T-helper 17 cell (primary cell): ENCODE data around the gene LYRM4. TPM values are rescaled to one million over a fixed set of nuclear protein-coding genes. Genes with fewer than 3 reads are reported as not detected.

Source experiments
- ATAC-seq: fragments of 150-1000 bp; cut with Tn5 transposase; 2 replicates; pipeline ENCODE4 v1.10.0; 2021; ENCODE audit warnings: mild to moderate bottlenecking, moderate library complexity
- DNase-seq, 3 donors: peaks; one replicate each; pipeline versions ENCODE4 v3.0.0 to v3.0.0-alpha.2; 2020 to 2021
- H3K9me3 ChIP-seq: one replicate; pipeline ENCODE4 v1.7.0; 2013; ENCODE audit warnings: low read length, mild to moderate bottlenecking; ENCODE audit not compliant: control insufficient read depth, poor library complexity, severe bottlenecking
- H3K27ac Mint-ChIP-seq: one replicate; pipeline ENCODE4 v1.8.0; 2022; ENCODE audit warnings: mild to moderate bottlenecking, moderate library complexity, mixed read lengths
- H3K27me3 Mint-ChIP-seq: one replicate; pipeline ENCODE4 v1.8.0; 2022; ENCODE audit warnings: mixed read lengths
- H3K36me3 Mint-ChIP-seq: one replicate; pipeline ENCODE4 v1.8.0; 2022; ENCODE audit warnings: low read depth, mixed read lengths
- H3K4me1 Mint-ChIP-seq: one replicate; pipeline ENCODE4 v1.8.0; 2022; ENCODE audit warnings: mild to moderate bottlenecking, mixed read lengths
- H3K4me3 Mint-ChIP-seq: one replicate; pipeline ENCODE4 v1.8.0; 2022; ENCODE audit warnings: mild to moderate bottlenecking, moderate library complexity, mixed read lengths
- total RNA-seq, 4 donors: library from RNA in 2 of 4; stranded (reverse) in 2 of 4; gene quantifications; one replicate each; pipeline ENCODE4 v1.2.3 and lab custom pipeline; 2022 to 2026

LYRM4 gene
- total RNA-seq, 2 donors from 2014 or later: 14.6 to 19.2 TPM

GRCh38 chr6:5204376-5204775, 56.4 kb downstream of the LYRM4 start:
- Mint-ChIP-seq H3K27me3 (no peaks in the 10 kb centered on the region), H3K36me3 (peaks cover 4% of the 10 kb centered on the region), H3K4me1 (peaks cover 6% of the 10 kb centered on the region), H3K4me3 (no peak overlapping the region), H3K27ac (no peak overlapping the region)
- DNase-seq (no peak), ATAC-seq (no peak)
- no peaks in the 10 kb centered on the region for H3K9me3 ChIP-seq

DNA sequence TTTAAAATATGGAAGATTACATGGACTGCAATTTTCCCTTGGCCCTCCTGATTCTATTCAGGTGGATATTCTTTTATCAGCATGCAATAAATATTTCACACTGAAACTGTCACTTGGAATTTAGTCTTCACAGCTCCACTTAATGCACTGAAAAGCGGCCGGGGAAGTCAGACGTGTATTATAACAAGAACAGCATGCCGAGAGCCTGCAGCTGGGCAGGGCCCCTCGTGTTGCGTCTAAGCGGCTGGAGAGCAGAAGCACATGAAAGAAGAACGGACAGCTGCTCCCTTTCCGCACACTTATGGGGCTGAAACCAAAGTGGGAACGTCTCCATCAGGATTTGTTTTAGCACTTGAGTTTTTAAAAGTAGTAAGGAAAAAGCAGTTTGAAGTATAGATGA, 57.2 kb downstream of the LYRM4 start:
- H3K4me3 Mint-ChIP-seq: no peak overlapping the region
- no peaks in the 10 kb centered on the region for H3K9me3 ChIP-seq
- DNase-seq (no peak), ATAC-seq (no peak)
- H3K27me3 Mint-ChIP-seq: no peaks in the 10 kb centered on the region
- H3K36me3 Mint-ChIP-seq: peaks cover 4% of the 10 kb centered on the region
- H3K4me1 Mint-ChIP-seq: peaks cover 6% of the 10 kb centered on the region
- H3K27ac Mint-ChIP-seq: no peak overlapping the region

- DNase-seq (no peak), ATAC-seq (no peak)
- no peaks in the 10 kb centered on the region for H3K27me3 Mint-ChIP-seq
- H3K4me3 Mint-ChIP-seq: no peak overlapping the region
- H3K4me1 Mint-ChIP-seq: peaks cover 6% of the 10 kb centered on the region
- H3K9me3 ChIP-seq: no peaks in the 10 kb centered on the region
- no peak overlapping the region for H3K27ac Mint-ChIP-seq
- H3K36me3 Mint-ChIP-seq: peaks cover 2% of the 10 kb centered on the region
Measured at GRCh38 chr6:5202941-5203340, 57.8 kb downstream of the LYRM4 start.

GRCh38 chr6:5202206-5202605, 58.5 kb downstream of the LYRM4 start:
- H3K9me3 ChIP-seq: no peaks in the 10 kb centered on the region
- ATAC-seq (no peak), DNase-seq (no peak)
- Mint-ChIP-seq H3K36me3 (peaks cover 2% of the 10 kb centered on the region), H3K4me3 (no peak overlapping the region), H3K27ac (no peak overlapping the region), H3K4me1 (peaks cover 6% of the 10 kb centered on the region), H3K27me3 (no peaks in the 10 kb centered on the region)

DNA sequence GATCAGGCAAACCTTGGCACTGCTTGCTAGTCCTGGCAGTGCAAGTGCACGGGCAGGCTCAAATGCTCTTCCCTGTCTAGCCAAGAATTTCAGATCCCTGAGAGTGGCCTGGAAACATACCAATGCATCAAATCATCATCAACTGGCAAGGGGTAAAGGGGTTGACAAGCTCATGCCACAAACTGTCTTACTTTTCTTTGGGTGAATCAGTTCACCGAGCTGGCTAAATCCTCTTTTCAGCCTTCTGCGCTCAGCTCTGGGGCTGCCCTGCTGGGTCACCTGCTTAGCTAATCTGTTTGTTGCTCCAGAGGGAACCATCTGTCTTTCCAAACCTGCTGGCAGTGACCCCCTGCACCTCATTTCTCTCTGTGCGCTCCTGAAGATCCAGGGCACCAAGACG, 59.5 kb downstream of the LYRM4 start:
- no peak overlapping the region for H3K4me3 Mint-ChIP-seq
- H3K36me3 Mint-ChIP-seq: peaks cover 2% of the 10 kb centered on the region
- no peak overlapping the region for H3K27ac Mint-ChIP-seq
- no peak for DNase-seq
- H3K27me3 Mint-ChIP-seq: no peaks in the 10 kb centered on the region
- H3K9me3 ChIP-seq: no peaks in the 10 kb centered on the region
- H3K4me1 Mint-ChIP-seq: peaks cover 6% of the 10 kb centered on the region
- no peak for ATAC-seq

- no peak for DNase-seq
- no peak for ATAC-seq
- H3K9me3 ChIP-seq: no peaks in the 10 kb centered on the region
- no peaks in the 10 kb centered on the region for H3K27me3 Mint-ChIP-seq
- H3K4me1 Mint-ChIP-seq: peaks cover 6% of the 10 kb centered on the region
- no peak overlapping the region for H3K4me3 Mint-ChIP-seq
- H3K27ac Mint-ChIP-seq: no peak overlapping the region
- peaks cover 2% of the 10 kb centered on the region for H3K36me3 Mint-ChIP-seq
Measured at GRCh38 chr6:5199702-5200101, 61.0 kb downstream of the LYRM4 start.

DNA sequence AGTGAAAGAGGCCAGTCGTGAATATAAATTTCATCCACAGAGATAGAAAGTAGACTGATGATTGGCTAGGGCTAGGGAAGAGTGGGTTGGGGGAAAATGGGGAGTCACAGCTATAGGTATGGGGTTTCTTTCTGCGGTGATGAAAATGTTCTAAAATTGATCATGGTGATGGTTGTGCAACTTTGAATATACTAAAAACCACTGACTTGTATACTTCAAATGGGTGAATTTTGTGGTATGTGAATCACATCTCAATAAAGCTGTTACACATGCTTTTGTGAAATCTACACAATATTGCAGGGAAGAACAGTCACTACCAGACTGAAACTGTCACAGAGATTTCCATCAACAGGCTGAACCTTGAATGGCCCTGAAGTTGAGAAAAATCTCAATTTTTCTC, 61.5 kb downstream of the LYRM4 start:
- H3K27ac Mint-ChIP-seq: no peak overlapping the region
- no peaks in the 10 kb centered on the region for H3K27me3 Mint-ChIP-seq
- DNase-seq: no peak
- H3K9me3 ChIP-seq: no peaks in the 10 kb centered on the region
- H3K4me1 Mint-ChIP-seq: peaks cover 3% of the 10 kb centered on the region
- no peaks in the 10 kb centered on the region for H3K36me3 Mint-ChIP-seq
- H3K4me3 Mint-ChIP-seq: no peak overlapping the region
- ATAC-seq: no peak

- no peak for ATAC-seq
- H3K4me3 Mint-ChIP-seq: no peak overlapping the region
- H3K4me1 Mint-ChIP-seq: peaks cover 4% of the 10 kb centered on the region
Measured at GRCh38 chr6:5197084-5197483, 63.7 kb downstream of the LYRM4 start.

GRCh38 chr6:5192135-5192794, 68.5 kb downstream of the LYRM4 start:
- Mint-ChIP-seq H3K27ac (no peak overlapping the region), H3K4me3 (no peak overlapping the region), H3K36me3 (no peaks in the 10 kb centered on the region), H3K27me3 (no peaks in the 10 kb centered on the region), H3K4me1 (peaks cover 4% of the 10 kb centered on the region)
- H3K9me3 ChIP-seq: no peaks in the 10 kb centered on the region
- no peak for DNase-seq
- no peak for ATAC-seq

More at GRCh38 chr6:5197084-5197483, 63.7 kb downstream of the LYRM4 start:
- Mint-ChIP-seq H3K27me3 (no peaks in the 10 kb centered on the region), H3K36me3 (no peaks in the 10 kb centered on the region), H3K27ac (no peak overlapping the region)
- DNase-seq: no peak
- H3K9me3 ChIP-seq: no peaks in the 10 kb centered on the region

DNA sequence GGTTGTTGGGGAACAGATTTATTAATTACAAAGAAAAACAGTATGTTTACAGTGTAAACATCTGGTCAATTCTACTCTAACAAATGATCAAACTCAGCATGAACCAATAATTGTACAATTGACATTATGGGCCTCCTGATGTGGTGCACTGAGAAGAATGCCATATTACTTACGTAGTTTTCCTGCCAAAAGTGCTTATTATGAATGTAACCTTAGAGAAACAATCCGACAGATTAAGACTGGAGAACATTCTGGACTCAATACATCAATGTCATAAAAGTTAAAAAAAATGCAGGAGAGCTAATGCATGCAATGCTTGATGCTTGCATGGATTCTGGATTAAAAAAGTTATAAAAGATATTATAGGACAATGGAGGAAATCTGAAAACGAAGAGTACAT, 69.0 kb downstream of the LYRM4 start:
- no peaks in the 10 kb centered on the region for H3K27me3 Mint-ChIP-seq
- H3K4me3 Mint-ChIP-seq: no peak overlapping the region
- H3K27ac Mint-ChIP-seq: no peak overlapping the region
- DNase-seq (no peak), ATAC-seq (no peak)
- H3K9me3 ChIP-seq: no peaks in the 10 kb centered on the region
- H3K4me1 Mint-ChIP-seq: peaks cover 4% of the 10 kb centered on the region
- no peaks in the 10 kb centered on the region for H3K36me3 Mint-ChIP-seq

DNA sequence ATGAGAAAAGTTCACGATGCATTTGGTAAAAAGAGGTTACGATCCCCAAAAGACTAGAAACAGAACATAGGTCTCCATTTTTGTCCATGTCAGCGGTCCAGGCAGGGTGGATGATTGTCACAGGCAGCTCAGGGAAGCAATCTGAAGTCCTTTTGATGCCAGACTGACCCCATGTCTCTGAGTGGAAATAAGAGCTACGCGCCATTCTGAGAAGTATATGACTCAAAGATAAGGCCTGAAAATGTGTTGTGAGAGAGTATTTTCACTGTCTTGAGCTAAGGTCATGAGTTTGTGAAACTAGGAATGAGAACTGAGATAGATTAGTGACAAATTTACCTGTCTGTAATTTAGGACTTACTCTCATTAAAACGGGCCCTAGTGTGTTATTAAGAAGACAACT, 69.5 kb downstream of the LYRM4 start:
- H3K9me3 ChIP-seq: no peaks in the 10 kb centered on the region
- no peaks in the 10 kb centered on the region for H3K27me3 Mint-ChIP-seq
- H3K4me3 Mint-ChIP-seq: no peak overlapping the region
- peaks cover 4% of the 10 kb centered on the region for H3K4me1 Mint-ChIP-seq
- DNase-seq (no peak), ATAC-seq (no peak)
- no peaks in the 10 kb centered on the region for H3K36me3 Mint-ChIP-seq
- H3K27ac Mint-ChIP-seq: no peak overlapping the region

DNA sequence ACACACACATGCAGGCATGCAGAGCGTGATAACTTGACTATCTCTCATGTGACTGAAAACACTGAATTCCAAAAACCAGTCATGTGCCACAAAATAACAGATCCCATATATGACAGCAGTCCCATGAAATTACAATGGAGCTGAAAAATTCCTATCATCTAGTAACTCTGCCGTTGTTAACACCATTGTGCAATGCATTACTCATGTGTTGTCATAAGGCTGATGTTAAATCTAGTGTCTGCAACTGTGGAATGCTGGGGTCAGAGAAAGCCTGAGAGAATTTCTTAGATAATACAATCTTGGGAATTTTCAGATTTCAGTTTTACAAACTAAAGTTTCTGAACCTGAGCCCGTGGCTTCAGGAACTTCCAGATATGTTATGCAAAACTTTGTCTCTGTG, 70.2 kb downstream of the LYRM4 start:
- H3K9me3 ChIP-seq: no peaks in the 10 kb centered on the region
- peaks cover 7% of the 10 kb centered on the region for H3K4me1 Mint-ChIP-seq
- no peak for ATAC-seq
- no peak overlapping the region for H3K4me3 Mint-ChIP-seq
- H3K36me3 Mint-ChIP-seq: peaks cover 4% of the 10 kb centered on the region
- no peaks in the 10 kb centered on the region for H3K27me3 Mint-ChIP-seq
- DNase-seq: no peak
- H3K27ac Mint-ChIP-seq: no peak overlapping the region

- DNase-seq: no peak
- no peak overlapping the region for H3K4me3 Mint-ChIP-seq
- H3K9me3 ChIP-seq: no peaks in the 10 kb centered on the region
- H3K27ac Mint-ChIP-seq: peak overlapping the region; percentile 37
- H3K27me3 Mint-ChIP-seq: no peaks in the 10 kb centered on the region
- H3K4me1 Mint-ChIP-seq: peaks cover 7% of the 10 kb centered on the region
- H3K36me3 Mint-ChIP-seq: peaks cover 6% of the 10 kb centered on the region
- no peak for ATAC-seq
Measured at GRCh38 chr6:5188646-5189045, 72.1 kb downstream of the LYRM4 start.

GRCh38 chr6:5184878-5185277, 75.9 kb downstream of the LYRM4 start:
- DNase-seq: no peak
- H3K9me3 ChIP-seq: no peaks in the 10 kb centered on the region
- no peaks in the 10 kb centered on the region for H3K27me3 Mint-ChIP-seq
- H3K4me3 Mint-ChIP-seq: no peak overlapping the region
- ATAC-seq: no peak
- H3K27ac Mint-ChIP-seq: no peak overlapping the region
- H3K4me1 Mint-ChIP-seq: peaks cover 4% of the 10 kb centered on the region
- peaks cover 12% of the 10 kb centered on the region for H3K36me3 Mint-ChIP-seq
